ENCODE results near the gene LILRB3.
A peak's percentile ranks its signal among the peaks of the same experiment; 100 is the strongest.
"Not testable (repeated sequence)": the region's sequence is repeated elsewhere in the genome, so short reads cannot be mapped to it uniquely, and the experiment has no call there.

Gene LILRB3

DNA sequence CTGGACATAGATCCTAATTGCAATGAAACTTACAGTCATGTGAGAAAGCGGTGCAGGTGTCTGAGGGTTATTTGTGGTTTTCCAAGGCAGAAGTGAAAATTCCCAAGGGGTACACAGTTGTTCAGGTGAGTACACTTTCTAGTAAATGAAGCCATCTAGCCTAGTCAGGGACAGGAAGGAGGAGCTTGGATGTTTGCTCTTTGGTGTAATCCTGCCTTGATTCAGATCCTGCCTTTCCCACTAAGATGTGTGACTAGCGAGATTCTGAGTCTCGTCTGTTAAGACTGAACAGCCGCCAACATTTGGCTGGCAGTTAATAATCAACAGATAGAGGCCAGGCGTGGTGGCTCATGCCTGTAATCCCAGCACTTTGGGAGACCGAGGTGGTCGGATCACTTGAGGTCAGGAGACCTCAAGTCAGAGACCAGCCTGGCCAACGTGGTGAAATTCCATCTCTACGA, 19.6 kb downstream of the LILRB3 start:
- DNase-seq (ENCODE audit: low read depth): no peak
- TF ChIP-seq, protein P1, sequence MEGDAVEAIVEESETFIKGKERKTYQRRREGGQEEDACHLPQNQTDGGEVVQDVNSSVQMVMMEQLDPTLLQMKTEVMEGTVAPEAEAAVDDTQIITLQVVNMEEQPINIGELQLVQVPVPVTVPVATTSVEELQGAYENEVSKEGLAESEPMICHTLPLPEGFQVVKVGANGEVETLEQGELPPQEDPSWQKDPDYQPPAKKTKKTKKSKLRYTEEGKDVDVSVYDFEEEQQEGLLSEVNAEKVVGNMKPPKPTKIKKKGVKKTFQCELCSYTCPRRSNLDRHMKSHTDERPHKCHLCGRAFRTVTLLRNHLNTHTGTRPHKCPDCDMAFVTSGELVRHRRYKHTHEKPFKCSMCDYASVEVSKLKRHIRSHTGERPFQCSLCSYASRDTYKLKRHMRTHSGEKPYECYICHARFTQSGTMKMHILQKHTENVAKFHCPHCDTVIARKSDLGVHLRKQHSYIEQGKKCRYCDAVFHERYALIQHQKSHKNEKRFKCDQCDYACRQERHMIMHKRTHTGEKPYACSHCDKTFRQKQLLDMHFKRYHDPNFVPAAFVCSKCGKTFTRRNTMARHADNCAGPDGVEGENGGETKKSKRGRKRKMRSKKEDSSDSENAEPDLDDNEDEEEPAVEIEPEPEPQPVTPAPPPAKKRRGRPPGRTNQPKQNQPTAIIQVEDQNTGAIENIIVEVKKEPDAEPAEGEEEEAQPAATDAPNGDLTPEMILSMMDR (conservative IDR thresholded peaks at IDR 0.05; ENCODE audit: low read depth, low read length): no peak
- H3K4me3 ChIP-seq (ENCODE audit: low read length): peak overlapping the region; percentile 94

DNA sequence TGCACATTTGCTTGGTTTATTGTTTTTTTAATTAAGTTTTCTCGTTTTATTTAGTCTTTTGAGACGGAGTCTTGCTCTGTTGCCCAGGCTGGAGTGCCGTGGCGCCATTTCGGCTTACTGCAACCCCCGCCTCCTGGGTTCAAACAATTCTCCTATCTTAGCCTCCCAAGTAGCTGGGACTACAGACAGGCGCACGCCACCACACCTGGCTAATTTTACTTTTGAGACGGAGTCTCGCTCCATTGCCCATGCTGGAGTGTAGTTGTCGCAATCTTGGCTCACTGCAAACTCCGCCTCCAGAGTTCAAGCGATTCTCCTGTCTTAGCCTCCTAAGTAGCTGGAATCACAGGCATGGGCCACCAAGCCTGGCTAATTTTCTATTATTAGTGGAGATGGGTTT, 20.8 kb downstream of the LILRB3 start:
- no peak for DNase-seq (ENCODE audit: low read depth)
- TF ChIP-seq, protein P1 (conservative IDR thresholded peaks at IDR 0.05; ENCODE audit: low read depth, low read length): no peak
- H3K4me3 ChIP-seq (ENCODE audit: low read length): peak overlapping the region; percentile 94

GRCh38 chr19:54201172-54201701, 21.6 kb downstream of the LILRB3 start:
- DNase-seq (ENCODE audit: low read depth): no peak
- H3K4me3 ChIP-seq (ENCODE audit: low read length): peak overlapping the region; percentile 94
- TF ChIP-seq, protein P1 (conservative IDR thresholded peaks at IDR 0.05; ENCODE audit: low read depth, low read length): no peak

GRCh38 chr19:54199401-54199800, 23.4 kb downstream of the LILRB3 start:
- DNase-seq (ENCODE audit: low read depth): no peak
- TF ChIP-seq, protein P1 (conservative IDR thresholded peaks at IDR 0.05; ENCODE audit: low read depth, low read length): no peak
- no peak overlapping the region for H3K4me3 ChIP-seq (ENCODE audit: low read length)

DNA sequence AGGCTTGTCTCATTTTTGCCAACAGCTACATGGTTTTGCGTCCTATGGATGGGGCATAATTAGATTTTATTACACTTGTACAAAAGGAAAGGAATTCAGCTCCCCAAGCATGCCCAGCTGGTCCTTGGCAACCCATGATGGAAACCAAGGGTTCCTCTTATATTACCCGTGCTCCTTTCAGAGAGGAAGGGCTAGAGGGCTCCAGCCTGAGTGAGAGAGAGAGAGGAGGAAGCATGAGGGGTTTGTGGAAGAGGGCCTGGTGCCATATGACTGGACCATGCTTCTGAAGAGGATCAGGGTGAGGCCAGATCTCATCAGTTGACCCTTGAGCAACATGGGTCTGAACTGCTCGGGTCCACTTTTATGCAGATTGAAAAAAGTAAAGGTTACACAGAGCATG, 25.7 kb downstream of the LILRB3 start:
- TF ChIP-seq, protein P1 (conservative IDR thresholded peaks at IDR 0.05; ENCODE audit: low read depth, low read length): no peak
- no peak overlapping the region for H3K4me3 ChIP-seq (ENCODE audit: low read length)
- no peak for DNase-seq (ENCODE audit: low read depth)

- no peak overlapping the region for H3K4me3 ChIP-seq (ENCODE audit: low read length)
- no peak for DNase-seq (ENCODE audit: low read depth)
- TF ChIP-seq, protein P1 (conservative IDR thresholded peaks at IDR 0.05; ENCODE audit: low read depth, low read length): no peak
Observed at GRCh38 chr19:54196536-54196935, 26.3 kb downstream of the LILRB3 start.

DNA sequence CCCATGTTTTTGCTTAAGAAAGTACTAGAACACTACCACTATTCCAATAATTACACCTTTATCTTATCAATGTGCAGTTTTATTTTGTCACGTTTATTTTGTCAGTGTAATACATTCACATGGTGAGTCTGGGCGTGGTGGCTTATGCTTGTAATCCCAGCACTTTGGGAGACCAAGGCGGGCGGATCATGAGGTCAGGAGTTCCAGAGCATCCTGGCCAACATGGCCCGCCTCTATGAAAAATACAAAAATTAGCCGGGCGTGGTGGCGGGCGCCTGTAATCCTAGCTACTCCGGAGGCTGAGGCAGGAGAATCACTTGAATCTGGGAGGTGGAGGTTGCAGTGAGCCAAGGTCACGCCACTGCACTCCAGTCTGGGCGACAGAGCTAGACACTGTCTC, 28.3 kb downstream of the LILRB3 start:
- DNase-seq (ENCODE audit: low read depth); H3K4me3 ChIP-seq (ENCODE audit: low read length): not testable (repeated sequence)
